Body of pancreas (tissue), 4 donors: Measurements from ENCODE around the gene PCDHA11. TPM values are rescaled to one million over a fixed set of nuclear protein-coding genes. Genes with fewer than 3 reads are reported as not detected.
"Not testable (repeated sequence)": the region's sequence is repeated elsewhere in the genome, so short reads cannot be mapped to it uniquely, and the experiment has no call there.

ENCODE experiments used
- ATAC-seq: fragments of 150-250 bp; one replicate; pipeline ENCODE4 v1.9.1; 2016
- DNase-seq, 4 donors: peaks; one replicate each; pipeline ENCODE4 v3.0.0-alpha.2; 2019
- H3K27ac ChIP-seq, 4 donors: fragments of 200-600 bp; sonication (generic); 1 replicate in 3 of 4; 2 replicates in 1 of 4; pipeline versions ENCODE4 v1.5.1 to v1.6.1; 2016 to 2019; ENCODE audit warnings: mild to moderate bottlenecking in 1 of 4, mixed read lengths in 1 of 4, moderate library complexity in 1 of 4
- H3K27me3 ChIP-seq, 2 donors: fragments of 200-600 bp; sonication (generic); one replicate each; pipeline ENCODE4 v1.6.0; 2016; ENCODE audit warnings: mild to moderate bottlenecking in 1 of 2
- H3K36me3 ChIP-seq, 2 donors: fragments of 200-600 bp; sonication (generic); replicated peaks in 1 of 2; 2 replicates each; pipeline ENCODE4 v1.5.1; 2016; ENCODE audit warnings: low read depth in 2 of 2; ENCODE audit not compliant: insufficient read depth in 1 of 2
- H3K4me1 ChIP-seq: fragments of 200-600 bp; sonication (generic); one replicate; pipeline ENCODE4 v1.6.0; 2016
- H3K4me3 ChIP-seq, 2 donors: fragments of 200-600 bp; sonication (generic); 1 replicate in 1 of 2; 2 replicates in 1 of 2; pipeline ENCODE4 v1.5.1; 2016 to 2019
- H3K9me3 ChIP-seq, 3 donors: fragments of 200-600 bp; sonication (generic); 1 replicate in 2 of 3; 2 replicates in 1 of 3; pipeline ENCODE4 v1.5.1; 2016
- POLR2A ChIP-seq, 3 donors: fragments of 450-650 bp; IDR thresholded peaks; one replicate each; pipeline ENCODE4 v1.6.1; 2016; ENCODE audit warnings: antibody characterized with exemption in 3 of 3, mild to moderate bottlenecking in 2 of 3
- WGBS, 2 donors: methylation state at CpG; one replicate each; pipeline ENCODE4 v1.1.5; 2017; 5-methylcytosine and 5-hydroxymethylcytosine counted together
- intact Hi-C: fragments of 100-400 bp; cut with DNase I; formaldehyde crosslinking; loops from one replicate; pipeline ENCODE4 v1.15.1; 2023
- total RNA-seq, 2 donors: library from RNA; depleted of rRNA; stranded (reverse); fragments of >200 nt; gene quantifications; one replicate each; pipeline ENCODE4 v1.1.0, GENCODE V29; 2016
- TF ChIP-seq, protein P1 (sequence below), 7 experiments: fragments of 450-650 bp in 4 of 7; fragments of 200-600 bp in 3 of 7; sonication (generic) in 3 of 7; IDR thresholded peaks; one replicate each; pipeline ENCODE4 v1.5.1; 2016 to 2019; ENCODE audit warnings: antibody characterized with exemption in 7 of 7

PCDHA11 gene, protein sequence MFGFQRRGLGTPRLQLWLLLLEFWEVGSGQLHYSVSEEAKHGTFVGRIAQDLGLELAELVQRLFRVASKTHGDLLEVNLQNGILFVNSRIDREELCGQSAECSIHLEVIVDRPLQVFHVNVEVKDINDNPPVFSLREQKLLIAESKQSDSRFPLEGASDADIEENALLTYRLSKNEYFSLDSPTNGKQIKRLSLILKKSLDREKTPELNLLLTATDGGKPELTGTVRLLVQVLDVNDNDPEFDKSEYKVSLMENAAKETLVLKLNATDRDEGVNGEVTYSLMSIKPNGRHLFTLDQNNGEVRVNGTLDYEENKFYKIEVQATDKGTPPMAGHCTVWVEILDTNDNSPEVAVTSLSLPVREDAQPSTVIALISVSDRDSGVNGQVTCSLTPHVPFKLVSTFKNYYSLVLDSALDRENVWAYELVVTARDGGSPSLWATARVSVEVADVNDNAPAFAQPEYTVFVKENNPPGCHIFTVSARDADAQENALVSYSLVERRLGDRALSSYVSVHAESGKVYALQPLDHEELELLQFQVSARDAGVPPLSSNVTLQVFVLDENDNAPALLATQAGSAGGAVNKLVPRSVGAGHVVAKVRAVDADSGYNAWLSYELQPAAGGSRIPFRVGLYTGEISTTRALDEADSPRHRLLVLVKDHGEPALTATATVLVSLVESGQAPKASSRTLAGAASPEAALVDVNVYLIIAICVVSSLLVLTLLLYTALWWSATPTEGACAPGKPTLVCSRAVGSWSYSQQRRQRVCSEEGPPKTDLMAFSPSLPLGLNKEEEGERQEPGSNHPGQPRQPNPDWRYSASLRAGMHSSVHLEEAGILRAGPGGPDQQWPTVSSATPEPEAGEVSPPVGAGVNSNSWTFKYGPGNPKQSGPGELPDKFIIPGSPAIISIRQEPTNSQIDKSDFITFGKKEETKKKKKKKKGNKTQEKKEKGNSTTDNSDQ
- total RNA-seq, result 1 to 10 TPM; 3.6 to 4.9 TPM

DNA sequence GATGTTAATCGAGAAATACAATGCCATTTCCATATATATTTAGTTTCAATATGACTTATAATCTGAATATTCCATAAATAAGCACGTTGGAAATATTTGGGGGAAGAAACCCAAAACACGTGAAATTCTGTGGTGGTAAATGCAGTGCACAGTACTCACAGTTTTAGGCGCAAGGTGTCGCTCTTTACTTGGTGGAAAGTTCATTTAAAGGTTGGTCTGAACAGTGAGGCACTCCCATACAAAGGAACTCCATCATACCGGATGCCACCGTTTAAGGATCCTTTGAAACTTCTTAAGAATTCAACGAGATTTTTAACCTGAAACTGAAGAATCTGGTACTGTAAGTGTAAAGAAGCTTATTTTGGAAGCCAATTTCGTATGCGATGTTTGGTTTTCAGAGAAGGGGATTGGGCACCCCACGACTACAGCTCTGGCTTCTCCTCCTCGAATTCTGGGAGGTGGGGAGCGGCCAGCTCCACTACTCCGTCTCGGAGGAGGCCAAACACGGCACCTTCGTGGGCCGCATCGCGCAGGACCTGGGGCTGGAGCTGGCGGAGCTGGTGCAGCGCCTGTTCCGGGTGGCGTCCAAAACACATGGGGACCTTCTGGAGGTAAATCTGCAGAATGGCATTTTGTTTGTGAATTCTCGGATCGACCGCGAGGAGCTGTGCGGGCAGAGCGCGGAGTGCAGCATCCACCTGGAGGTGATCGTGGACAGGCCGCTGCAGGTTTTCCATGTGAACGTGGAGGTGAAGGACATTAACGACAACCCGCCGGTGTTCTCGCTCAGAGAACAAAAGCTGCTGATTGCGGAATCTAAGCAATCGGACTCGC is at the start of gene PCDHA11:
Gene PCDHA11 (plus strand): TSS at position 237 of the 834 bp plus-strand sequence. CDS start 147 bp downstream, at position 384.
- ATAC-seq (peak; percentile 55), DNase-seq (peak in 3 of 4 donors; percentile 36 to 57 (median 40))
- TF ChIP-seq POLR2A (IDR thresholded peaks at IDR 0.05), result no peak
- TF ChIP-seq, protein P1, sequence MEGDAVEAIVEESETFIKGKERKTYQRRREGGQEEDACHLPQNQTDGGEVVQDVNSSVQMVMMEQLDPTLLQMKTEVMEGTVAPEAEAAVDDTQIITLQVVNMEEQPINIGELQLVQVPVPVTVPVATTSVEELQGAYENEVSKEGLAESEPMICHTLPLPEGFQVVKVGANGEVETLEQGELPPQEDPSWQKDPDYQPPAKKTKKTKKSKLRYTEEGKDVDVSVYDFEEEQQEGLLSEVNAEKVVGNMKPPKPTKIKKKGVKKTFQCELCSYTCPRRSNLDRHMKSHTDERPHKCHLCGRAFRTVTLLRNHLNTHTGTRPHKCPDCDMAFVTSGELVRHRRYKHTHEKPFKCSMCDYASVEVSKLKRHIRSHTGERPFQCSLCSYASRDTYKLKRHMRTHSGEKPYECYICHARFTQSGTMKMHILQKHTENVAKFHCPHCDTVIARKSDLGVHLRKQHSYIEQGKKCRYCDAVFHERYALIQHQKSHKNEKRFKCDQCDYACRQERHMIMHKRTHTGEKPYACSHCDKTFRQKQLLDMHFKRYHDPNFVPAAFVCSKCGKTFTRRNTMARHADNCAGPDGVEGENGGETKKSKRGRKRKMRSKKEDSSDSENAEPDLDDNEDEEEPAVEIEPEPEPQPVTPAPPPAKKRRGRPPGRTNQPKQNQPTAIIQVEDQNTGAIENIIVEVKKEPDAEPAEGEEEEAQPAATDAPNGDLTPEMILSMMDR (IDR thresholded peaks at IDR 0.05), result peak; percentile 8 to 55 (median 31)
- 17 to 23% methylated on average over 22 to 41 of the region's 41 CpGs for WGBS, 2 donors
- H3K9me3 ChIP-seq, result peaks cover 0 to 16% (median 3%) of the 10 kb centered on the region in 3 donors
- intact Hi-C loops, result no loop called here
- H3K36me3 ChIP-seq, result no peaks in the 10 kb centered on the region
- no peak within 1 kb of the TSS for H3K27ac ChIP-seq
- no peak within 1 kb of the TSS for H3K4me3 ChIP-seq
- H3K4me1 ChIP-seq, result no peaks in the 10 kb centered on the region
- no peaks in the 10 kb centered on the region for H3K27me3 ChIP-seq

DNA sequence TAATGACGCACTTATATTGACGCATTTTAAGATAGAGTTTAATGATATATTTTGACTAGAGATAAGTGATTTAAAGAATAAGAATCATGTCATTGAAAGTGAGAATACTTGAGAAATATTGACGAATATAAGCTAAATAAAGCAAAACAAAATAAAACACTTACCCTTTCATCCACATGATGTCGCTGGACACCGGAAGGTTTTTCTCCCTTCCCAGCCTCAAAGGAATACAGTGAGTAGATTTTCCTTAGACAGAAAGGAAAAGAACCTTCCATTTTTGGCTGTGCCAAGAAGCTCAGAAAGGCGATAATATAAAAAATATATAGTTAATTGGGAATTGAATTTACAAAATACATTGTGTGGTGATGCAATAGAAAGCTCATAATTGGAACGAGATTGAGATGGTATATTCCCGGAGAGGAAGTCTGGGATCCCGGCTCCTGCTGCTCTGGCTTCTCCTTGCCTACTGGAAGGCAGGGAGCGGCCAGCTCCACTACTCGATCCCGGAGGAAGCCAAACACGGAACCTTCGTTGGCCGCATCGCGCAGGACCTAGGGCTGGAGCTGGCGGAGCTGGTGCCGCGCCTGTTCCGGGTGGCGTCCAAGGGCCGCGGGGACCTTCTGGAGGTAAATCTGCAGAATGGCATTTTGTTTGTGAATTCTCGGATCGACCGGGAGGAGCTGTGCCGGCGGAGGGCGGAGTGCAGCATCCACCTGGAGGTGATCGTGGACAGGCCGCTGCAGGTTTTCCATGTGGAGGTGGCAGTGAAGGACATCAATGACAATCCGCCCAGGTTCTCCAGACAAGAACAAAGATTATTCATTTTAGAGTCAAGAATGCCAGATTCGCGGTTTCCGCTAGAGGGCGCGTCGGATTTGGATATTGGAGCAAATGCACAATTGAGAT is 47.1 kb upstream of the PCDHA11 start, which contains the start of gene PCDHA5:
Gene PCDHA5 (plus strand): TSS at position 239 of the 906 bp plus-strand sequence.
- Histone ChIP-seq H3K27me3 (no peaks in the 10 kb centered on the region), H3K4me3 (no peak within 1 kb of the TSS)
- intact Hi-C loops, result no loop called here

DNA sequence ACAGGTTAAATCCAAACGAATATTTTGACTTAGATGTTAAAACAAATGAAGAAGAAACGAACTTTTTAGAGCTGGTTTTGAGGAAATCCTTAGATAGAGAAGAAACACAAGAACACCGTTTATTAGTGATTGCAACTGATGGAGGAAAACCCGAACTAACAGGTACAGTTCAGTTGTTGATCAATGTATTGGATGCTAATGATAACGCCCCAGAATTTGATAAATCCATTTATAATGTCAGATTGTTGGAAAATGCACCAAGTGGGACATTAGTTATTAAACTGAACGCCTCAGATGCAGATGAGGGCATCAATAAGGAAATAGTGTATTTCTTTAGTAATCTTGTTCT is 46.5 kb upstream of the PCDHA11 start:
- WGBS, 2 donors, result 19 to 23% methylated on average over 6 of the region's 6 CpGs
- DNase-seq, result no peak
- peaks cover 0 to 21% (median 4%) of the 10 kb centered on the region in 3 donors for H3K9me3 ChIP-seq
- H3K4me3 ChIP-seq, result no peak overlapping the region
- intact Hi-C loops, result no loop called here
- H3K27ac ChIP-seq, result no peak overlapping the region
- no peaks in the 10 kb centered on the region for H3K27me3 ChIP-seq
- H3K4me1 ChIP-seq, result no peaks in the 10 kb centered on the region
- ATAC-seq, result no peak
- H3K36me3 ChIP-seq, result no peaks in the 10 kb centered on the region
- no peak for TF ChIP-seq POLR2A (IDR thresholded peaks at IDR 0.05)
- TF ChIP-seq, protein P1 (IDR thresholded peaks at IDR 0.05), result no peak

More for the DNA sequence above, 47.1 kb upstream of the PCDHA11 start, which contains the start of gene PCDHA5:
- 25 to 32% methylated on average over 38 to 39 of the region's 39 CpGs for WGBS, 2 donors
- DNase-seq (peak in 1 of 4 donors; percentile 54), ATAC-seq (no peak)
- Histone ChIP-seq H3K9me3 (peaks cover 0 to 21% (median 4%) of the 10 kb centered on the region in 3 donors), H3K36me3 (no peaks in the 10 kb centered on the region), H3K4me1 (no peaks in the 10 kb centered on the region), H3K27ac (peak within 1 kb of the TSS in 1 of 4 donors; percentile 31)
- TF ChIP-seq POLR2A (IDR thresholded peaks at IDR 0.05), result no peak
- TF ChIP-seq, protein P1 (IDR thresholded peaks at IDR 0.05), result peak in 5 of 7 experiments; percentile 6 to 22 (median 17)

DNA sequence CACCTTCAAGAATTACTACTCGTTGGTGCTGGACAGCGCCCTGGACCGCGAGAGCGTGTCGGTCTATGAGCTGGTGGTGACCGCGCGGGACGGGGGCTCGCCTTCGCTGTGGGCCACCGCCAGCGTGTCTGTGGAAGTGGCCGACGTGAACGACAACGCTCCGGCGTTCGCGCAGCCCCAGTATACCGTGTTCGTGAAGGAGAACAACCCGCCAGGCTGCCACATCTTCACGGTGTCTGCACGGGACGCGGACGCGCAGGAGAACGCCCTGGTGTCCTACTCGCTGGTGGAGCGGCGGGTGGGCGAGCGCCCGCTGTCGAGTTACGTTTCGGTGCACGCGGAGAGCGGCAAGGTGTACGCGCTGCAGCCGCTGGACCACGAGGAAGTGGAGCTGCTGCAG is 45.8 kb upstream of the PCDHA11 start:
- H3K4me3 ChIP-seq, ATAC-seq, DNase-seq, H3K36me3 ChIP-seq, H3K27ac ChIP-seq, H3K4me1 ChIP-seq, H3K27me3 ChIP-seq, intact Hi-C loops: not testable (repeated sequence)
- 42 to 58% methylated on average over 8 to 46 of the region's 48 CpGs for WGBS, 2 donors
- H3K9me3 ChIP-seq, result peaks cover 0 to 22% (median 4%) of the 10 kb centered on the region in 3 donors
